T-helper 1 cell treated with Interleukin-12 subunit alpha and Interleukin-12 subunit beta and Interleukin-4 antibody, amounts not matched to agents 30 ng/mL and 1 ng/mL, for 36 hours (primary cell): ENCODE results near the gene ZNF213. TPM values are rescaled to one million over a fixed set of nuclear protein-coding genes. Genes with fewer than 3 reads are reported as not detected.
"Not testable (repeated sequence)": the region's sequence is repeated elsewhere in the genome, so short reads cannot be mapped to it uniquely, and the experiment has no call there.

Experiments
- intact Hi-C: fragments of 100-400 bp; cut with micrococcal nuclease; formaldehyde crosslinking; loops from one replicate; pipeline ENCODE4 v1.15.1; 2024
- total RNA-seq: library from RNA; stranded (reverse); gene quantifications from 2 replicates; pipeline ENCODE4 v1.2.3, GENCODE V29; 2022

ZNF213 gene
- total RNA-seq, 1 donor from 2014 or later: 11.3 TPM

DNA sequence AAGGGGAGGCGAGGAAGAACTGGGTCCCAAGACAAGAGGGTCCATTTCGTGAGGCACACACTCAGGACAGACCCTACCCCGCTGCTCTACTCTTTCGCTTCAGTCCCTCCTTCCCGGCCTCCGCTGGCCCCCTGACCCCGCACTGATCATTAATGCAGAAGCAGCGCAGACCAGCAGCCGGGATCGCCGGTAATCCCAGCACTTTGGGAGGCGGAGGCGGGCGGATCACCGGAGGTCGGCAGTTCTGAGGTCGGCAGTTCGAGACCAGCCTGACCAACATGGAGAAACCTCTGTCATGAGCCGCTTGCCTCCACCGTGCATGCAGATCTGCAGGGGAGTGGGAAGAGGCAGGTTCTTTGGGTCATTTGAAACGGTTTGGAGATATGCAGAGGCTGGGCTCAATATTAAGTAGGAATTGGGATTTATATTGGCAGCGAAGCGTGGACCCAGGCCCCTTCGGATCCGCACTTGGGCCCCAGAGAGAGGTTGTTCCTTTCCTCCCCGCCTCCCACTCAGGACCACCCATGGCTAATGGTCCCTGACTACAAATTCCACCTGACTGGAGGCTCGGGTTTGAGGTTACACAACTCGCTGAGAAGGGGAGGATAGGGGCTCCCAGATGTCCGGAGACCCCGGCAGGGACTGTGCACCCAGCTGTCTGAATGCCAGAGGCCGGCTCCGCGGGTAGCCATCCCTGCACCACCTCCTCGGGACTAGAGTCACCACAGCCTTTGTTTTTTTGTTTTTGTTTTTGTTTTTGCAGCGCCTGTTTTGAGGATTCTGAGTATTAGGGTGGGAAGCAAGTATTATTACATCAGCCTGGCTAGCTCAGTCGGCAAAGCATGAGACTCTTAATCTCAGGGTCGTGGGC, 29.5 kb downstream of the ZNF213 start:
- intact Hi-C loops: no loop called here

DNA sequence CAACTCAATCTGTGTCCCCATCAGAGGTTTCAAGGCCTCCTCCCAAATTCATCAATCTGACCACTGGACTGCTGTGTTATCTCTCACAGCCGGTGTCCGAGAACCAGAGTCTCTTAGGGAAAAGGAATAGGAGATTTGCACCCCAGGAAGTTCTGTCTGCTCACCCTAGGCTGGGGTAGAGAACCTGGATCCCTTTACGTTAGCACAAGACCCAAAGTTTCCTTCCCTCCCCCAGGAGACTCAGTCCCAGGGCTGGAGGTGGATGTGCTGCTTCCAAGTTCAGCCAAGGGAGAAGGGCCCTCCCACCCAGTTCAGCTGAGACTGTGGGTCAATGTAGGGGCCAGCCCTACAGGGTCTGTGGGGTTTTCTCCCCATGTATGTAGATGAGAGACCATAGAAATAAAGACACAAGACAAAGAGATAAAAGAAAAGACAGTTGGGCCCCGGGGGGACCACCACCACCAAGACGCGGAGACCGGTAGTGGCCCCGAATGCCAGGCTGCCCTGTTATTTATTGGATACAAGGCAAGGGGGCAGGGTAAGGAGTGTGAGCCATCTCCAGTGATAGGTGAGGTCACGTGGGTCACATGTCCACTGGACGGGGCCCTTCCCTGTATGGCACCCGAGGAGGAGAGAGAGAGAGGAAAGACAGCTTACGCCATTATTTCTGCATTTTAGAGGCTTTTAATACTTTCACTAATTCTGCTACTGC, 30.4 kb downstream of the ZNF213 start:
- intact Hi-C loops: no loop called here

DNA sequence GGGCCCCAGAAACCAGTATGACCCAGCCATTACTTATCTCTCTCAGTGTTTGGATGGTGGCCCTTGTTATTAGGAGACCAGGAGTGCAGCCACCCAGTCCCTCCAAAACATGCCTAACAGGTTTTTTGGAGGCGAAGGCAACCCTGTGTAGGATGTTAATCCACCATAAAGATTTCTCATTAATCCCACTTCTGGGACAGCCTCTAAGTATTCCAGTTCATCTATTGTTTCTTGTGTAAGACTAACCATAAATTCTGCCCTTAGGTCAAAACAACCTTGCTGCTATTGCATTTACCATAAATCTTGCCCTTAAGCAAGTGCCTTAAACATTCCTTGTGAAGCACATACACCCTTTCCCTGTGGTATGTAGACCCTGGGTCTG, 31.7 kb downstream of the ZNF213 start:
- intact Hi-C loops: loop anchor here (1.0 to 2.0 kb wide), 8 partner anchors 8 to 164 kb away; partner anchors contain the start of gene ZNF213

DNA sequence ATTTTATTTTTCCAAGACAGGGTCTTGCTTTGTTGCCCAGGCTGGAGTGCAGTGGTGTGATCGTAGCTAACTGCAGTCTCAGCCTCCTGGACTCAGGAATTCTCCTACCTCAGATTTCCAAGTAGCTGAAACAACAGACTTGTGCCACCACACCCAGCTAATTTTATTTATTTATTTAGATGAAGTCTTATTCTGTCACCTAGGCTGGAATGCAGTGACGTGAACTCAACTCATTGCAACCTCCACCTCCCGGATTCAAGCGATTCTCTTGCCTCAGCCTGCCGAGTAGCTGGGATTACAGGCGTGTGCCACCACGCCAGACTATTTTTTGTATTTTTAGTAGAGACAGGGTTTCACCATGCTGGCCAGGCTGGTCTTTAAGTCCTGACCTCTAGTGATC, 33.9 kb downstream of the ZNF213 start:
- intact Hi-C loops: not testable (repeated sequence)

DNA sequence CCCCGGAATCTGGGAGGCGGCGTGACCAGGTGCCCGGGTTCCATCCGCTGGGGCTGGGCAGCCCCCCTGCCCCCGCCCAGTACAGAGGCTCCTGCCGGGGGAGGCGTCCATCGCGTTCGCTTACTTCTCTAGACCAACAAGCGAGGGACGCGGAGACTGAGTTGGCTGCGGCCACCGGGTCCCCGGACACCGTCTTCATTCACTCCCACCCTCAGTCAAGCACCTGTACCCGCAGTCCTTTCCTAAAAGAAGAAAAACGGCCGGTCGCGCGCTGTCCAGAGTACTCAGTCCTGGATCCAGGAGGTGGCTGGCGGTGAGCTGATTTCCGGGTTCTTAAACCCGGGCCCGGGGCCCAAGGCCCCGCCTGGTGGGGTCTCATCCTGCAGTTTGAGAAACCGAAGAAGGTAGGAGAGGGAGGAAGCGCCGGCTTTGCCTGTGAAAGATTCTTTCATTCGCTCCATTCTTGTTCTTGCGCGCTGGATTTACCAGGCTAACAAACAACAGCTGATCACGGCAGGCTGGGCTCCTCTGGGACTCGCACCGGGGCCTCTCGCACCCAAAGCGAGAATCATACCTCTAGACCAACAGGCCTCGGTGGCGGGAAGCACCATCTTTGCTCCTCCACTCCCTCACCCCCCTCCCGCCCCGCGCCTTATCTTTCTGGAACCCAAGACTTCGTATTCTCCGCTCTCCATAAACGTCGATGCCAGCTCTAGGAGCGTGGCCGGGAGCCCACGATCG, 35.8 kb downstream of the ZNF213 start:
- intact Hi-C loops: loop anchor here (2.0 to 5.0 kb wide), 2 partner anchors 16 to 332 kb away; partner anchors contain the start of gene CLUAP1

DNA sequence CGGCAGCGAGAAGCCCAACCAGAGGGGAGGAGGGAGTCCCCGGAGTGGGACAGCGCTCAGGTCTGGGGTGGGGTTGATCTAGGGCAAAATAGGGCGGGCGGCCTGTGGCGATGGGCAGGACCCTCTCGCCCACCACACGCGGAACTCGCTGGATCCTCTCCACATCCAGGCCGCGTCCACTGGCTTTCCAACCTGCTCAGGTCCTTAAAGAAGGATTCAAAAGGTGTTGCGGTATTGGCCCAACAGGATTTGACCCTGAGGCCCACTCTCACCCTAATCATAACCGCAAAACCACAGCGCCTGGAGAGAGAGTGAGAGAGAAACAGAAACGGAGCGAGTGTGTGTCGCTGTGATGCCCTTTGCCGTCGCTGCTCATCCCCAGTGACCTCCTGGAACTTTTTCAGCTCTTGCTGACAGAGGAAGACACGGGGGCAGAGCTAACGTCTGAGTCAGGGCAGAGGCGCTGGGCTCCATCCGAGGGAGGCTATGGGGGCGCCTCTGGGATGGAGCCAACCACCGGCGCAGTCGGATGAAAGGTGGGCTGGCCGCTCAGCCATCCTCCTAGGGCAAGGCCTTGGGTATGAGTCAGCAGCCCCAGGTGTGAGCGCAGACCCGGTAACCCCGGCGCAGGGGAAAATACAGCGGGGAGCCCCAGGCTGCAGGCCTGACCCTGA, 36.5 kb downstream of the ZNF213 start:
- intact Hi-C loops: loop anchor here (2.0 to 5.0 kb wide), 2 partner anchors 15 to 331 kb away; partner anchors contain the start of gene CLUAP1

DNA sequence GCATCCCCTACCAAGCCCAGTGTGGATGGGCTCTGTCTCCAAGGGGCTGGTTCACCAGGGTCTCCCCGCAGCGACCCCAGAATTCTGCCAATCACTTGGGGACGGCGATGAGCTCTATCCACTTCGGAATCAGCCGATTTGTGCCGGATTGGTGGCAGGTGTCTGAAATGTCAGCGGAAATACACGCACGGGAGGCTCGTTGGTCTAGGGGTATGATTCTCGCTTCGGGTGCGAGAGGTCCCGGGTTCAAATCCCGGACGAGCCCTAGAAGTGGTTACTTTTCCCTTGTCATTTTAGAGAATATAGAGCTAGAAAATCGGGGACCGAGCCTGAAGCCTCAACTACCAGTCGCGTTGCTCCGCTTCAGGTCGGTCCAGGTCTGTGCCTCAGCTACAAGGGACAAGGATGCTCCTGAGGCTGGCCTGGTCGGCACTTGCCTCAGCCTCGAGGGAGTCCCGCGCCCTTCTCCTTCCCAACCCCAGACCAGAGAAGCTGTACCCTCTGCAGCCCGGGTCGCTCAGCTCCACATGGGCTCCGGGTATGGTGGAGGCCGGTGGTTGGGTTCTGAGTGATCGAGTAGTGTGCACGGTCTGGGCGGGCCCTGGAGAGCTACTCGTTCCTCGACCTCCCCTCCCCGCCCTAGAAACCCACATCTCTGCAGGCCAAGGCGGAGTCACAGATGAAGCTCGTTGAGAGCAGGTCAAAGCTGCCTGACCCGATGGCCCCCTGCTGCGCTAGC, 37.2 kb downstream of the ZNF213 start:
- intact Hi-C loops: loop anchor here (2.0 to 5.0 kb wide), 2 partner anchors 15 to 330 kb away; partner anchors contain the start of gene CLUAP1

DNA sequence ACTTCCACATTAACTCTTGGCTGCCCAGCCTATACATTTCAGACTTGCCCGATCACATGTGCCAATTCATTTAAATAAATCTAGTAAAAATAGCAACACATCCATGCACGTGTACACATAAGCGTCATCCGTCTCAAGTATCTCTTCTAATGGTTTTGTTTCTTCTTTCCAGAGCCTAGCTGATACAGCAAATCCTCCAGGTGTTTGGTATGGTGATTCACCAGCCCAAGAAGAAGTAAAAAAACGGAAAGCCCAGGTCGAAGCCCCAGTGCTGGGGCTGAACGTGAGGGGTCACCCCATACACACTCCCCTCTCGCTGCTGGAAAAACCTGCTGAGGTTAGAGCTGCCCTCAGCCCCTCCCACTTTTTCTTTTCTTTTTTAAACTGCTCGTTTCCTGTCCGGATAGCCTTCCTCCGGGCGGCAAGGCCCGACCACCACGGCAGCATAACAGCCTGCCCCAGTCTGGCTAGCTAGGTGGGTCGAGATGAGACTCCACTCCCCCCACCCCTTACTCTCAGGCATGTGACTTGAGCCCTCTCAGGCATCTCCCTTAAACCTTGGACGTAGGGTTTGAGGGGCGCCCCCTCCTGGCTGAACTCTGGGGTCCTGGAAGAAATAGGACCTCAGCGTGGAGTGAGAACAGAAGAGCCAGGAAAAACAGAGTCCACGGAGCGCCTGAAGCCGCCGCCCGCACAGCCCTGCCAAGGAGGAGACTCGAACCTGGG, 39.2 kb downstream of the ZNF213 start:
- intact Hi-C loops: loop anchor here (5.0 kb wide), 1 partner anchor 328 kb away; the partner anchor contains the start of gene CLUAP1

DNA sequence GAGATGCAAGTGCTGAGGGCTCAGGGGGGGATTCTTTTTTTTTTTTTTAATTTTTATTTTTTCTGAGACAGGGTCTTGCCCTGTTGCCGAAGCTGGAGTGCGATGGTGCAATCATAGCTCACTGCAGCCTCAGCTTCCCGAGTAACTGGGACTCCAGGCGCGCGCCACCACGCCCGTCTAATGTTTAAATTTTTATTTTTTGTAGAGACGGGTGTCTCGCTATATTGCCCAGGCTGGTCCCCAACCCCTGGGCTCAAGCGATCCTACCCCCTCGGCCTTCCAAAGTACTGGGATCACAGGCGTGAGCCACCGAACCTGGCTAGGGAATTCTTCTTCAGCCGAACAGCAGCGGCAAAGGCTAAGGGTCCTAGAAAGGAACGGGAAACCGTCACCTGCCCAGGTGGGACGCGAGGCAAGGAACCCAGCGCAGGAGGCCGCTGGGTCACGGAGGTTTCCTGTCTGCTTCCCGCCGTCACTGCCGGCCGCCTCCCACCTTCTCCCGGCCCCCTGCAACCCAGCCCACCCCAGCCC, 39.9 kb downstream of the ZNF213 start:
- intact Hi-C loops: loop anchor here (5.0 kb wide), 1 partner anchor 328 kb away; the partner anchor contains the start of gene CLUAP1

DNA sequence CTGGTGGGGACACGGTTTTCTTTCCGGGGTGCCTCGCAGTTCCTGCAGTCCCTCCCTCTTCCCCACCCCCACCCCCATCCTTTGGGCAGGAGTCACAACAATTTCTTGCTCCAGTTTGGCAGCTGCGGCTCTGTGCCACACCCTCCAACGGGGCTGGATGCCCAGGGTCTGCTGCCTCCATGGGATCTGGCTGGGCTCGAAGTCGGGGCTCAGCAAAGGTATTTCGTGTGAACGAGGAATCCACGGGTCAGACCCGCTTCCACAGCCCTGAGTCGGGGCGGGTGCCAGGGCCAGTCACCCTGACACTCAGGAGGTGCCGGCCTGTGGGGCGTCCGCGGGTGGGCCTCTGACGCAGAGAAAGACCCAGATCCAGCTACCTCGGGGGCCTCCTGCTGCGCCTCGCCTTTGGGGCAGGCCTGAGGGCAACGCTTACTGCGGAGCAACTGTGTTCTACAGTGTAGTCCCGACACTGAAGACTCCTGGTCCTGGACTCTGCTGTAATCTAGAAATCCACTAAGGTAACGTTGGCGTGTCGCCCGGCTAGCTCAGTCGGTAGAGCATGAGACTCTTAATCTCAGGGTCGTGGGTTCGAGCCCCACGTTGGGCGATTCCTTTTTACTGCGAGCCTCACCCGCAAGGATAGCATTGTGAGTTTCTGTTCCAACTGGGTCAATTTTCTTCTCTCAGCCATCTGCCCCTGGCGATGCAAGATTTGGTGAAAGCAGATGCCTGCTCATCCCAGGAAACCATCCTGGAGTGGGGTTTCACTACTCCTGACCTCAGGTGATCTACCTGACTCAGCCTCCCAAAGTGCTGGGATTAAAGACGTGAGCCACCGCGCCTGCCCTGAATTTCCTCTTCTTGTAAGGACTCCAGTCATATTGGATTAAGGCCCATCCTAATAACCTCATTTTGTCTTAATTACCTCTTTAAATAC, 40.6 kb downstream of the ZNF213 start:
- intact Hi-C loops: no loop called here

DNA sequence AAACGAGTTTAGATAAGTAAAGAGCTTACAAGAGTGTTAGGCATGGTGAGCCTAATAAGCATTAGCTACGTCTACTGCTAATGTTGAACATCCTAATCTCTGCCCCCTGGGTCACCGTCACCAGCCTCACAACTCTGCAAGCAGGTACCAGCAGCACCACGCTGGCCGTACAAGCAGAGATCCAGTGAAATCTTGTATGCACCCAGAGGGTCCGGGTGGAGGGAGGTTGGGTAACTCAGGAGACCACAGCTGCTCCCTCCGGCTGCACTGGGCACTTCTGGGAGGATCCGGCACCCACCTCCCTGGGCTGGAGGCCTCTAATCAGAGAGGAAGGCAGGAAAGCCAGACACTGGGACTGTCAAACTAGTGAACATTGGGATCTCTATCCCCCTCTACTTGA, 44.8 kb downstream of the ZNF213 start:
- intact Hi-C loops: loop anchor here (5.0 to 10.0 kb wide), 2 partner anchors 128 to 185 kb away; partner anchors contain the start of genes TIGD7 and ZNF75A

DNA sequence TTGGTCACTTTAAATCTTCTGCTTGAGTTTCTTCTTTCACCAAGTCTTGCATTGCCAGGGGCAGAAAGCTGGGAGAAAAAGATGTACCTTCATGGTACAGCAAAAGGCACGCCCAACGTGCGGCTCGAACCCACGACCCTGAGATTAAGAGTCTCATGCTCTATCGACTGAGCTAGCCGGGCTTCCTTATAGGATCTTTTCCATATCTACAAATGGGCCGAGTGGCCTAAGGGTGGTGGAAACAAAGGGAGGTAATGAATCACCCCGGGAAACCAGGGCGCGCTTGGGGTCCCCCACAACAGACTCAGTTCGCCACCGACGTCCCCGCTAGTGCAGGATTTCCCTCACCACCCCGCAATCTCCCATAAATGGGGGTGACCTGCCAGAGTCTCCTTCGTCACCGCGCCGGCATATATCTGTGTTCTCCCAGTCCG, 45.6 kb downstream of the ZNF213 start:
- intact Hi-C loops: loop anchor here (5.0 to 10.0 kb wide), 2 partner anchors 127 to 184 kb away; partner anchors contain the start of genes TIGD7 and ZNF75A

DNA sequence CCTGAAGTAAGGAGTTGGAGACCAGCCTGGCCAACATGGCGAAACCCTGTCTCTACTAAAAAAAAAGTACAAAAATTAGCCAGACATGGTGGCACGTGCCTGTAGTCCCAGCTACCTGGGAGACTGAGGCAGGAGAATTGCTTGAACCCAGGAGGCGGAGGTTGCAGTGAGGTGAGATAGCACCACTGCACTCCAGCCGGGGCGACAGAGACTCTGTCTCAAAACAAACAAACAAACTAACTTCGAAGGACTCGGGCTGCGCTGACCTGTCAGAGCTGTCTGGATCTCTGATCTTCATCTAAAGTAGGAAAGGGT, 47.4 kb downstream of the ZNF213 start:
- intact Hi-C loops: loop anchor here (5.0 to 10.0 kb wide), 2 partner anchors 125 to 183 kb away; partner anchors contain the start of genes TIGD7 and ZNF75A

DNA sequence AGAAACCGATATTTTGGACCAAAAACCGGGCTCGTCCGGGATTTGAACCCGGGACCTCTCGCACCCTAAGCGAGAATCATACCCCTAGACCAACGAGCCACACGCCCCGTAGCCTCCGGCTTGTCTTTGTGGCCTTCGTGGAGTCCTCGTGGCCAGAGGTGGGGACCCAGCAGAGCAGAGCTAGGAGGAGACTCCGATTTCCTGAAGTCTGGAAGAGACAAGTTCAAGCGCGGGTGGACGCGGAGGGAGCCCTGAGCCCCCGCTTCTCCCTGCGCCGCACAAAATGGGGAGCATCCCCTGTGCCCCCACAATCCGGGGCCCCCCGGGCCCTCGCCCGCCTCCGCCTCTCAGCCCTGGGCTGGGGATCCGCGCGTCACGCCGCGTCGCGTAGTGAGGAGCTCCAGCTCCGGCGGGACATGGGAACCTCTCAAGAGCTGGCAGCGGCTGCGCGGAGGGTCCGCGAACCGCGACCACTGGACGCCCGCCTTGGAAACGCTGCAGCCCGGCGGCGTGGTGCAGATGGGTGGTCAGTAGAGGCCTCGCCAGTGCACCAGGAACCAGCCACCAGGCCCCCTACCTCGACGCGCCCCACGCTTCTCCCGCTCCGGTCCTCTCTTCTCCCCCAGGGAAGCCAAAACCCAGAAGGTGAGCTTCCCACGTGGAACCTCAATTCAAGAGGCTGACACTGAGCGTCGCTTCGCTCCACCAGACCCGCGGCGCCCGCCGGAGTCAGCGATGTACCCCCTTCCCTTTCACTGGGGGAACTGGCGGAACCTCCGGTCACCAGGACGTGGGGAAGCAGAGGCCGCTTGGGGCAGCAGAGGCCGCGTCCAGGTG, 48.0 kb downstream of the ZNF213 start:
- intact Hi-C loops: loop anchor here (5.0 to 10.0 kb wide), 2 partner anchors 124 to 182 kb away; partner anchors contain the start of genes TIGD7 and ZNF75A

DNA sequence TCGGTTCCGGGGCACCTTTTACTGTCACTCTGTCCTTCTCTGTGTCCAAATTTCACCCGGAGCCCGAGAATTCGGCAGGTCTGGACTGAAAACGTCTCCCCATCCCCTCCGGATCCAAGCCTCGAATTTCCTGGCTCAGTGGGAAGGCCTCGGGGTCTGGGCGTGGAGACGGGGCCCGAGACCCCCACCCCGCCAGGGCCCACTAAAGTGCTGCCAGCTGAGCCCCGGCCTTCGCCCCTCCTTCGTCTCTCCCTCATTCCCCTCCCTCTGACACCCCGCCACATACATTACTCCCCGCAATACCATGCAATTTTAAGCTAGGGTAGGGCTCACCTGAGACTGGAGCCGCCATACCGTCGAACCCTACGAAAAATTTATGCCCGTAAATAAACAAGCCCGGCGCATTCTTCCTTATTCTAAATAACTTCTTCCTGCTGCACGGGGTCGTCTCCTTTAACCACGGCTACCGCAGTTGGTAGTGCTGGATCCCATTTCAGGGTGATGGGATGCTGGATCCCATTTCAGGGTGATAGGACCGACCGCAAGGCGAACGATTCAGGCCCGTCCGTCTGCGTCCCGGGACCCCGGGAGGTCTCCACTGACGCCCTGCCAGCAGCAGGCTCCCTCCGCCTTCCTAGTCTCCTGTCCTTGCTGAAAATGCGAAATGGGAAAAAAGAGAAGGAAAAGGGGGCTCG, 48.8 kb downstream of the ZNF213 start:
- intact Hi-C loops: loop anchor here (2.0 to 10.0 kb wide), 3 partner anchors 33 to 181 kb away; partner anchors contain the start of genes TIGD7 and ZNF75A
